ENCODE measurements around the gene CDK6. TPM values are rescaled to one million over a fixed set of nuclear protein-coding genes. Genes with fewer than 3 reads are reported as not detected.

The CDK6 gene
- total RNA-seq, 4 donors from 2014 or later, result 18.9 to 30.3 (median 24.2) TPM

GRCh38 chr7:92705831-92706230 lies 130.5 kb downstream of the CDK6 start:
- ATAC-seq (ENCODE audit: low FRiP score), result no peak
- TF ChIP-seq CTCF (IDR thresholded peaks at IDR 0.05), result no peak
- no peak for DNase-seq (ENCODE audit: low spot score)

GRCh38 chr7:92704858-92705257 lies 131.5 kb downstream of the CDK6 start:
- ATAC-seq (ENCODE audit: low FRiP score), result no peak

DNA sequence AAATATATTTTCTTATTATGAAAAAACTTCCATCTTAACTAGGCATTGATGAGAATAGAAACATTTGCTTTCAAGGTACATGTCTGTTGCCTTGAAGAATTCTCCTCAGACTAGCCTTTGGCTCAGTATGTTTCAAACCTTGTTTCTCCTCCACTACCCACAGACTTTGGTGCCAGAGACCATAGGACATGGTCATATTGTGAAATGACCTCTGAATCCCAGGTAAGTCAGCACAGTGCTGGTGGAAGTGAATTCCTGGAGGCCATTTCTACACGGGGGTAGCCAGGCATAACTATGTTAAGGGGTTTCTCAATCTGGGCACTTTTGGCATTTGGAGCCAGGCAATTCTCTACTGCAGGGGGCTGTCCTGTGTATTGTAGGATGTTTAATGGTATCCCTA lies 133.8 kb downstream of the CDK6 start:
- no peak for TF ChIP-seq CTCF (IDR thresholded peaks at IDR 0.05)
- ATAC-seq (ENCODE audit: low FRiP score), result no peak
- DNase-seq (ENCODE audit: low spot score), result no peak

More at GRCh38 chr7:92704858-92705257, 131.5 kb downstream of the CDK6 start:
- no peak for DNase-seq (ENCODE audit: low spot score)
- TF ChIP-seq CTCF (IDR thresholded peaks at IDR 0.05), result no peak

DNA sequence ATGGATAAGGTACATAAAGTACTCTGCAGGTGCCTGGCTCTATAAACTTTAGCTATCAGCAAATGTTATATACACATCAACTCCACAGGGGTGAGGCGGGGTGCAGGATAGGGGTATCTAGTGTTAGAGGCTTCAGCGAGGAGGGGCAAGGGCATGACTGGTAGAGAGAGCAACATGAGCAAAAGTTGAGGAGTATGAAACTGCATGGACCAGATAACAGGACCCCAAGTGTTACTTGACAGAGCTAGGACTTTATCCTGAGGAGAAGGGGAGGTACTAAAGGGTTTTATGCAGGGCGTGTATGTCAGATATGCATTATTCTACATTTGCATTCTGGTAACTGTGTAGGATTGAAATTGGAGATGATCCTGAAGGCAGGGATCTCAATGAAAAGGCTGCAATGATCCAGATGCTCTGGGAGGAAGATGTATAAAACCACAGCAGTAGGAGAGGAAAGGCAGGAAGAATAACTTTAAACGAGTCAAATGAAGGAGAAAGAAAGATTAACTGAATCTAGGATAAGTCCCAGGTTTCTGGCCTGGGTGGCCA lies 136.3 kb downstream of the CDK6 start:
- TF ChIP-seq CTCF (IDR thresholded peaks at IDR 0.05), result no peak
- no peak for DNase-seq (ENCODE audit: low spot score)
- no peak for ATAC-seq (ENCODE audit: low FRiP score)

GRCh38 chr7:92699560-92699959 lies 136.8 kb downstream of the CDK6 start:
- ATAC-seq (ENCODE audit: low FRiP score) (no peak), DNase-seq (ENCODE audit: low spot score) (no peak)
- no peak for TF ChIP-seq CTCF (IDR thresholded peaks at IDR 0.05)

DNA sequence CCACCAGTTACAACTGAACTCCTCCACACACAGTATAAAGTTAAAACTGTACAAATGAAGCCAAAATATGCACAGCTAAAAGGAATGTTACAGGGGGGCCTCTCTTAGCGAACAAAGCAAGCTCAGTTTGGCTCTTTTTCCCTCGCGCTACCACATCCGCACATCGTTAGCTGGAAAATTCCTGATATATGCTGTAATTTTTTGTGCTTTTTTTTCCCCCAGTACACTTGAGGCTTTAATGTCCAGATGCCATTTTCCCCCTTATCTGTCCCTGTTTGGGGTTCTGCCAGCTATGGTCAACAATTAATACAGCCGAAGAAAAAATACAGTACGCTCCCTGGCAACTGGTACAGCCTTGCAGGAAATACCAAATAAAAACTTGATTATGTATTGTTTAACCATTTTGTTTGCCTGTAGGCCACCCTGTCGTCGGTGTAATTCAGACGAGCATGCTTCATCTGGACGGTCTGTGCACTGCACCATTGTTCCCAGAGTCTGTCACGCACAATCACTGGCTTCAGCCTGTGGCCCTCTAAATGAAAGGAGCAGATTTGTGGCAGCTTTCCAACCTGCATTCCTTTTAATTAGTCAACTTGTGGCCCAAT lies 138.0 kb downstream of the CDK6 start:
- peak; percentile 48 for ATAC-seq (ENCODE audit: low FRiP score)
- no peak for DNase-seq (ENCODE audit: low spot score)
- TF ChIP-seq CTCF (IDR thresholded peaks at IDR 0.05), result no peak

DNA sequence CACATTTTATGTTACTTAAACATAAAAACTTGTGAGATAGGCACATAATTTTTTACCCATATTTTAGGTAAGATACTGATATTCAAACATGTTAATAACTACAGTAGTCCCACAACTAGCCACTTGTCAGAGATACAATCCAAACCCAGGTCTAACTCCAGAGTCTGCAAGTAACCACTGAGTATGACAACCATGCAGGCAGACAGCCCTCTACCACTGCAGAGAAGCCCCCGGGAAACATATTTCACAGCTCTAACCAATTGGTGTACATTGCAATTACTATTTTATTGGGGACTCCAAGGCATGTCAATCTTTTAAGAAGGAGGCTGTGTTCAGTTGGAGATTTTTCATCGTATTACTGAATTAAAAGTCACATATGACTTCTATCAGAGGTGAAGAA lies 139.0 kb downstream of the CDK6 start:
- ATAC-seq (ENCODE audit: low FRiP score) (no peak), DNase-seq (ENCODE audit: low spot score) (no peak)
- no peak for TF ChIP-seq CTCF (IDR thresholded peaks at IDR 0.05)
